ENCODE results near the gene DDX5.

DDX5 gene

GRCh38 chr17:64458756-64459155, 47.3 kb downstream of the DDX5 start:
- FAIRE-seq: no peak
- no peak for DNase-seq (ENCODE audit: insufficient read length)
- TF ChIP-seq POLR2AphosphoS5 (IDR thresholded peaks at IDR 0.05; ENCODE audit: low read depth, low read length): no peak
- TF ChIP-seq POLR2A (IDR thresholded peaks at IDR 0.05; ENCODE audit: low read depth, low read length): no peak
- TF ChIP-seq TAF1 (IDR thresholded peaks at IDR 0.05; ENCODE audit: borderline replicate concordance, low read depth, low read length): no peak

- FAIRE-seq (no peak), DNase-seq (ENCODE audit: insufficient read length) (no peak)
- no peak for TF ChIP-seq POLR2A (IDR thresholded peaks at IDR 0.05; ENCODE audit: low read depth, low read length)
These were observed 48.9 kb downstream of the DDX5 start for GRCh38 chr17:64457156-64457555.

DNA sequence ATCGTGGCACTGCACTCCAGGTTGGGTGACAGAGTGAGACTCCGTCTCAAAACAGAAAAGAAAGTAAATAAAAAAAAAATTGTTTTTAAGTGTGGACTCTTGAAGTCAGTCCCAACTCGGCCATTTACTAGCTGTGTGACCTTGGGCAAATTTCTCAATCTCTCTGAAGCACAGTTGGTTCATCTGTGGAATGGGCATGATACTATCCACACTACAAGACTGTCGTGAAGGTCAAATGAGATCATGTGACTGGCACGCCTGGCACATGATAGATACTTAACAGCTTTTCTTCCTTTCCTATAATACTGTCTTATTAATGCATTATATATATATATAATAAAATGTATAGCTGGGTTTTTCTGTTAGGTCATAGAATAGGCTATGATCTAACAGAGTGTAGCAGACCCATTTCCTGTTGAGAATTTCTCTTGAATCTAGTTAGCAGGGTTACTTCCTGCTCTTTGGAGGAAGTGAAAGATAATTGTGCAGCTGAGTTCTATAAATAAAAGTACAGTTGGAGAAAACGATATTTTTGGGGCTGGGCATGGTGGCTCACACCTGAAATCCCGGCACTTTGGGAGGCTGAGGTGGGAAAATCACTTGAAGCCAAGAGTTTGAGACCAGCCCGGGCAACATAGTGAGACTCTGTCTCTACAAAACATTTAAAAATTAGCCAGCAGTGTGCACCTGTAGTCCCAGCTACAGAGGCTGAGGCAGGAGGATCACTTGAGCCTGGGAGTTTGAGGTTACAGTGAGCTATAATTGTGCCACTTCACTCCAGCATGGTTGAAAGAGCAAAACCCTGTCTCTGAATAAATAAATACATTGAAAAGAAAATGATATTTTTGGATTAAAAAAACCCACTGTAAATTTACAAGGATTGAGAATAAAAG, 49.9 kb downstream of the DDX5 start:
- no peak for DNase-seq (ENCODE audit: insufficient read length)
- TF ChIP-seq TAF1 (IDR thresholded peaks at IDR 0.05; ENCODE audit: borderline replicate concordance, low read depth, low read length): no peak
- no peak for TF ChIP-seq POLR2AphosphoS5 (IDR thresholded peaks at IDR 0.05; ENCODE audit: low read depth, low read length)
- no peak for TF ChIP-seq POLR2A (IDR thresholded peaks at IDR 0.05; ENCODE audit: low read depth, low read length)
- no peak for FAIRE-seq

DNA sequence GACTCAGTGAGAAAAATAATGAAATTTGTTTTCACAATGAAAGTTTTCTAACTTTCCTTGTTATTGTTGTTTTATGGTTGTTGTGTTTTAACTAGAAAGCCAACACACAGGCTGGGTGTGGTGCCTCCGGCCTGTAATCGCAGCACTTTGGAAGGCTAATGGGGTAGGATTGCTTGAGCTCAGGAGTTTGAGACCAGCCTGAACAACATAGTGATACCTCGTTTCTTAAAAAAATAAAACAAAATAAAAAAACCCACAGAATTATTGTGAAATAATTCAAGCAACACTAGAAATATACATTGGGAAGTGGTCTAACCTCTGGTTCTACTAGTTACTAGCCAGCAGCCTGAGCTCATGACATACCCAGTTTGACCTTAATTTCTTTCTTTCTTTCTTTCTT, 56.5 kb downstream of the DDX5 start:
- TF ChIP-seq POLR2A (IDR thresholded peaks at IDR 0.05; ENCODE audit: low read depth, low read length) (no peak), TAF1 (IDR thresholded peaks at IDR 0.05; ENCODE audit: borderline replicate concordance, low read depth, low read length) (no peak), POLR2AphosphoS5 (IDR thresholded peaks at IDR 0.05; ENCODE audit: low read depth, low read length) (no peak)
- FAIRE-seq (no peak), DNase-seq (ENCODE audit: insufficient read length) (no peak)

- FAIRE-seq: no peak
- TF ChIP-seq POLR2A (IDR thresholded peaks at IDR 0.05; ENCODE audit: low read depth, low read length) (no peak), POLR2AphosphoS5 (IDR thresholded peaks at IDR 0.05; ENCODE audit: low read depth, low read length) (no peak), TAF1 (IDR thresholded peaks at IDR 0.05; ENCODE audit: borderline replicate concordance, low read depth, low read length) (no peak)
- no peak for DNase-seq (ENCODE audit: insufficient read length)
These were observed 57.2 kb downstream of the DDX5 start, which contains the start of gene MILR1 for GRCh38 chr17:64448665-64449512. TSS of gene MILR1 (plus strand) at chr17:64449115. CDS start at chr17:64449169, 54 bp downstream.
